ENCODE results near the gene INIP. TPM values are rescaled to one million over a fixed set of nuclear protein-coding genes. Genes with fewer than 3 reads are reported as not detected.

INIP gene
- 28.9 and 32.1 TPM in 2 replicates for total RNA-seq (2014; rRNA removed)
- 11.8 TPM for polyA plus RNA-seq (2012)

GRCh38 chr9:112717661-112718331 lies at the start of gene INIP:
TSS of gene INIP (minus strand) at chr9:112718117. CDS start at chr9:112716485, 1,632 bp downstream.
- peak; percentile 96 for DNase-seq (ENCODE audit: low read depth)

- no peak for DNase-seq (ENCODE audit: low read depth)
Observed at GRCh38 chr9:112765281-112765680, 47.4 kb upstream of the INIP start.

GRCh38 chr9:112764837-112765236 lies 46.9 kb upstream of the INIP start:
- no peak for DNase-seq (ENCODE audit: low read depth)

DNA sequence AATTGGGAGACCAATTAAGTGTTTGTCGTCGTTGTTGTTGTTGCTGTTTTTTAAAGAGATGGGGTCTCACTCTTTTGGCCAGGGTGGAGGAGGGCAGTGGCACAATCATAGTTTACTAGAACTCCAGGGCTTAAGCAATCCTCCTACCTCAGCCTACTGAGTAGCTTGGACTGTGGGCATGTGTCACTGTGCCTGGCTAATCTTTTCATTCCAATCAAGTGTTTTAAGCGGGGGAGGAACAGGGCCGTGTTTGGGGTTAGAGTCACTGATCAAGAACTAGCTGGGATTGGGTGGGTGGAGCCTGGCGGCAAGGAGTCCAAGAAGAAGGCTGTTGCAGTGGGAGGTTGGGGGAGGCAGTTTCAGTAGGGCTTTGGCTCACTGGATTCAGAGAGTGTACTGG lies 46.4 kb upstream of the INIP start:
- DNase-seq (ENCODE audit: low read depth) = peak; percentile 35

- DNase-seq (ENCODE audit: low read depth) = no peak
Observed at GRCh38 chr9:112762726-112763518, 45.0 kb upstream of the INIP start.

GRCh38 chr9:112761912-112762655 lies 44.2 kb upstream of the INIP start:
- no peak for DNase-seq (ENCODE audit: low read depth)

DNA sequence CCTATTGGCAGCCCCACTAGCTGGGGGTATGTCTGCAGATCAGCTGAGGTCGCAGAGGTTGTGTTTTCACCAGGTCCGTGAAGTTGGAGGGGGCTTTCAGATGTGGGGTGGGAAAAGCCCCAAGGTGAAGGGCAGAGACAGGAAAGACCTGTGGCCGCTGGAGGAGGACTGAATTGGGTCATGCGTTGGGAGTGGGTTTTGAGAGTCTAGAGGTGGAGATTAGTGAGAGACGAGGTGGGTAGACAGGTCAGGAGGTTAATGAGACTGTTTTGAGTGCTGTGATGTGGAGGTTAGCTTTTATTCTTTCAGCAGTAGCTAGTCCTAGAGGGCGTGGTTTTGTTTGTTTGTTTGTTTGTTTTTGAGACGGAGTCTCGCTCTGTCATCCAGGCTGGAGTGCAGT lies 42.9 kb upstream of the INIP start:
- no peak for DNase-seq (ENCODE audit: low read depth)

DNA sequence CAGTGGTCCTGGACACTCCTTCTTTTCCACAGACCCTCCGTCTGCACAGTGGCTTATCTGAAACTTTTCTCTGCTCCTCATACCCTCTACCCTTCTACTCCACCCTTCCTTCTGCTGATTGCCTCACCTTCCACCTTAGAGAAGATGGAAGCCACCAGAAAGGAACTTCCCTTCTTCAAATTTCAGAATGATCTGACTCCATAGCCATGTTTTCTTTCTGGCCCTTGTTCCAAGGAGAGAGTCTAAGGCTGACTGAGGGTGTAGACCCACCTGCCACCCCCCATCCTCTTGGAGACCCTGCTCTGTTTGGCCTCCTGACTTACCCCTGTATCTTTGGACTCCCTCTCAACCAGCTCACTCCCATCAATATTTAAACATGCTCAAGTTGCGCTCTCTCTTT lies 40.0 kb upstream of the INIP start:
- no peak for DNase-seq (ENCODE audit: low read depth)

- no peak for DNase-seq (ENCODE audit: low read depth)
Observed at GRCh38 chr9:112757282-112757883, 39.5 kb upstream of the INIP start.

DNA sequence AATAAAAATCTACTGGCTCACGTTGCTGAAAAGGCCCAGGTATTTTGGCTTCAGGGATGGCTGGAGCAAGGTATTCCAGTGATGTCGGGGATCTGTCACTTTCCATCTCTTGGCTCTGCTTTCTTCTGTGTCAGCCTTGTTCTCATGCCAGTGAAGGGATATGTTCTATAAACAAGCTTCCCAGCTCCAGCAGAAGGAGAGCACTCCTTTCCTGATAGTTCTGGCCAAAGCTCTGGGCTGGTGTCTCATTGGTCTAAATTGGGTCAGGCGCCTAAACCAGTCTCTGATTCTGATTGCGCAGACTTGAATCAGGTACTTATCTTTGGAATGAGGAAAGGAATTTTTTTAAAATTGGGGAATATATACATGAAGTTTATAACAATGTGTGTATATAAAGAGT lies 37.8 kb upstream of the INIP start:
- DNase-seq (ENCODE audit: low read depth) = no peak

DNA sequence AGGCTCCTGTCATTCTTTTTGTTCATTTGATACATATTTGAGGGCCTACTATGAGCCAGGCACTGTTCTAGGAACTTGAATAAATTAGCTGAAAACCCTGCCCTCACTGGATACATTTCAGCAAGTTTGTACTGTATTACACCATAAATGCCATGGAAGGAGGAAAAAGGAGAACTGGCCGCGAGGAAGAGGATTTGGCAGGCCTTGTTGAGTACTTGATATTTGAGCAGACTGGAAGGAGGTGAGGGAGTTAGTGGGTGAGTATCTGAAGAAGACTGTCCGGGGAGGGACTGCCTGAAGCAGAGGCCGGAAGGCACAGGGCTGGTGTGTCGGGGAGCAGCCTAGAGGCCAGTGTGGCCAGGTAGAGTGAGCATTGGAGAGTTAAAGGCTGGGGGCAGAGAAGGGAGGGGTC lies 37.1 kb upstream of the INIP start:
- no peak for DNase-seq (ENCODE audit: low read depth)

DNA sequence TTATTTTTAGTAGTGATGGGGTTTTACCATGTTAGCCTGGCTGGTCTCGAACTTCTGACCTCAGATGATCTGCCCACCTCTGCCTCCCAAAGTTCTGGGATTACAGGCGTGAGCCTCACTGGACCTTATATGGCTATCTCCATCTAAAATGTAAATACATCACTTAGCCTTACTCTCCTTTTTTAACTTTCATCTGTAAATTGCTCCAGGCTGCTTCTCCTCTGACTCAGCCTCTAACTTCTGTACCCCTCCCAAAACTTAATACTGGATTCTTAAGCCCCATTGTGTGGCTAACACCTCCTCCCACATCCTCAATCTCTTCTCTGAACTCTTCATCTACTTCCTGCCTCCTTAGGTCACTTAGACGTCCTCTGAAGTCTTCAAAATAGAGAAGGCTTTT lies 36.7 kb upstream of the INIP start:
- DNase-seq (ENCODE audit: low read depth) = peak; percentile 26

GRCh38 chr9:112753725-112754124 lies 35.8 kb upstream of the INIP start:
- peak; percentile 65 for DNase-seq (ENCODE audit: low read depth)

GRCh38 chr9:112752334-112753125 lies 34.6 kb upstream of the INIP start:
- no peak for DNase-seq (ENCODE audit: low read depth)

DNA sequence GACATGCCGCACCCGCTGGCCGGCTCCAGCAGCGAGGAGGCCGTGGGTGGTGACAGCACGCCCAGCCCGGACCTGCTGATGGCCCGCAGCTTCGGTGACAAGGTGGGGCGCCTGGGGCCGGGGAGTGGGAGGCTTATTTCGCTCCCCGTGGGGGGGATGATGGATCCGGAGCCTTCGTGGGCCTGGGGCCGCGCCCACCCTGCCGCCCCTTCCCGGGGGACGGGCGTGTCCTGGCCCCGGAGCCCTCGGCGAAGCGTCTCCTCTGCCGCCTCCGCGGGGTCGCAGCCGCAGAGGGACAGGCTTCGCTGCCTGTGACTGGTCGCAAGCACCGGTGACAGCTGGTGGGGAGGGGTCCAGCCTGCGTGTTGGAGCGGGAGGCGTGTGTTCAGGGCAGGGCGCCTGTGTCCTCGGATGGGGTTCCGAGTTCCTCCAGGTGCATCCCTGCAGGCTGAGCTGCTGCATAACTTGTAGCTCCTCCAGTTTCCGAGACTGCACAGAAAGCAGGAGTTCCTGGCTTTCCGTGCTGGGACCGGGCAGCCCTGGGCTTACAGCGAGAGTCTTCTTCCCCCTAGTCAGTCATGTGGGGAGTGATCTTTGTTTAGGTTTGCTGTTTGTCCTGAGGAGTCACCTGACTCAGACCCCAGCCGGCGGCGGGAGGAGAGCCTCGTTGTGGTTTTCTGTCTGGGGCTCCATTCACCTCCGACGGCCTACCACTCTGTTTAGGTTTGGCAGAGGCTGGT lies 33.3 kb upstream of the INIP start:
- peak; percentile 64 for DNase-seq (ENCODE audit: low read depth)

GRCh38 chr9:112750764-112751055 lies 32.8 kb upstream of the INIP start:
- no peak for DNase-seq (ENCODE audit: low read depth)

GRCh38 chr9:112750016-112750763 lies 32.3 kb upstream of the INIP start, which contains the start of gene SNX30:
TSS of gene SNX30 (plus strand) at chr9:112750760. CDS start at chr9:112751002, 242 bp downstream.
- DNase-seq (ENCODE audit: low read depth) = peak; percentile 86

DNA sequence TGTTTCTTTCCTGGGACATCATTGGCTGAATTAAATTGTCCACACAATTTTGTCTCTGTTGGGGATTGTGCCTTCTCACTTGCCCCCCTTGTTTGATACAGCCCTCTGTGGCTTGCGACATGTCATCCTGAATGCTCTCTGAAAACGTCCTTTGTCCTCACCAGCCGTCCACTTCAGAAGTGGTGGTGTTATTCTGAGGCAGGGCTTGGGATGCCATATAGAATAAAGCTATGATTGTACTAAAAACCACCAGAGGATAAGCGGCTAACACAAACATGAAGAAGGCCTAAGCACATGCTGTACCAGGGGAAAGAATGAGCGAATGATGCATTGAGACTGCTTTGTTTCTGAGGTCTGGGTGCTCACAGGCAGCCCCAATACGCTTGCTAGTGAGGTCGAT lies 29.2 kb upstream of the INIP start:
- no peak for DNase-seq (ENCODE audit: low read depth)

DNA sequence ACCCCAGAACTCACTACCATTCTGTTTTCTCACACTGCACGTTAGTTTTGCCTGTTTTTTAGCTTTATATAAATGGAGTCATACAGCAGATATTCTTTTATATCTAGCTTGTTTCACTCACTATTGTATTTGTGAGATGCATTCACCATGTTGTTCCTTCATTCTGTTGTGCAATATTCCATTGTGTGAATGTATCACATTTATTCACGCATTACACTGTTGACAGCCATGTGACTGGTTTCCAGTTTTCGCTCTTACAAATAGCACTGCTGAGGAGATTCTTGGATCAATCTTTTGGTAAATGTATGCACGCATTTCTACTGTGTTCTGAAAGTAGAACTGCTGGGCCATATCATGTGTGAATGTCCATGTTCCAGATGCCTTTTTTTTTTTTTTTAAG lies 26.3 kb upstream of the INIP start:
- DNase-seq (ENCODE audit: low read depth) = no peak

All from LHCN-M2 (cell line).